ENCODE data around the gene NFX1. TPM values are rescaled to one million over a fixed set of nuclear protein-coding genes. Genes with fewer than 3 reads are reported as not detected.
"Not testable (repeated sequence)": the region's sequence is repeated elsewhere in the genome, so short reads cannot be mapped to it uniquely, and the experiment has no call there.

Gene NFX1
- total and polyA plus RNA-seq, 4 donors: 24.1 to 30.4 (median 27.7) TPM

- H3K4me1 ChIP-seq (ENCODE audit: control insufficient read depth, insufficient read depth, low read length): no peaks in the 10 kb centered on the region
- peaks cover 51% of the 10 kb centered on the region for H3K36me3 ChIP-seq (ENCODE audit: control insufficient read depth, insufficient read depth, low read length)
- H3K27me3 ChIP-seq (ENCODE audit: control insufficient read depth, insufficient read depth, low read length): no peaks in the 10 kb centered on the region
- no peak overlapping the region for H3K4me3 ChIP-seq (ENCODE audit: low read depth, low read length)
- WGBS (ENCODE audit: insufficient coverage): no CpG with 5 or more reads among the region's 3 CpGs
- no peak for DNase-seq (ENCODE audit: low read depth in 4 of 6, low spot score in 6 of 6)
- no peaks in the 10 kb centered on the region for H3K9me3 ChIP-seq (ENCODE audit: control insufficient read depth, insufficient read depth, low read length)
- no peak overlapping the region for H3K27ac ChIP-seq (ENCODE audit: low read depth, low read length)
Measured at GRCh38 chr9:33318225-33318624, 27.9 kb downstream of the NFX1 start.

GRCh38 chr9:33318781-33319180 is 28.5 kb downstream of the NFX1 start:
- Histone ChIP-seq H3K9me3 (ENCODE audit: control insufficient read depth, insufficient read depth, low read length) (no peaks in the 10 kb centered on the region), H3K27me3 (ENCODE audit: control insufficient read depth, insufficient read depth, low read length) (no peaks in the 10 kb centered on the region), H3K27ac (ENCODE audit: low read depth, low read length) (no peak overlapping the region), H3K36me3 (ENCODE audit: control insufficient read depth, insufficient read depth, low read length) (peaks cover 45% of the 10 kb centered on the region), H3K4me1 (ENCODE audit: control insufficient read depth, insufficient read depth, low read length) (no peaks in the 10 kb centered on the region), H3K4me3 (ENCODE audit: low read depth, low read length) (no peak overlapping the region)
- DNase-seq (ENCODE audit: low read depth in 4 of 6, low spot score in 6 of 6): no peak
- 99% methylated on average over 6 of the region's 8 CpGs for WGBS (ENCODE audit: insufficient coverage)

- Histone ChIP-seq H3K27ac (ENCODE audit: low read depth, low read length) (no peak overlapping the region), H3K4me1 (ENCODE audit: control insufficient read depth, insufficient read depth, low read length) (no peaks in the 10 kb centered on the region), H3K36me3 (ENCODE audit: control insufficient read depth, insufficient read depth, low read length) (peaks cover 46% of the 10 kb centered on the region), H3K9me3 (ENCODE audit: control insufficient read depth, insufficient read depth, low read length) (no peaks in the 10 kb centered on the region), H3K4me3 (ENCODE audit: low read depth, low read length) (no peak overlapping the region), H3K27me3 (ENCODE audit: control insufficient read depth, insufficient read depth, low read length) (no peaks in the 10 kb centered on the region)
- DNase-seq (ENCODE audit: low read depth in 4 of 6, low spot score in 6 of 6): no peak
- no CpG with 5 or more reads among the region's 1 CpG for whole genome bisulfite sequencing (ENCODE audit: insufficient coverage)
Measured at GRCh38 chr9:33320230-33320567, 29.9 kb downstream of the NFX1 start.

- Histone ChIP-seq H3K27me3 (ENCODE audit: control insufficient read depth, insufficient read depth, low read length) (no peaks in the 10 kb centered on the region), H3K27ac (ENCODE audit: low read depth, low read length) (no peak overlapping the region), H3K4me3 (ENCODE audit: low read depth, low read length) (no peak overlapping the region), H3K36me3 (ENCODE audit: control insufficient read depth, insufficient read depth, low read length) (peaks cover 44% of the 10 kb centered on the region), H3K4me1 (ENCODE audit: control insufficient read depth, insufficient read depth, low read length) (no peaks in the 10 kb centered on the region), H3K9me3 (ENCODE audit: control insufficient read depth, insufficient read depth, low read length) (no peaks in the 10 kb centered on the region)
- DNase-seq (ENCODE audit: low read depth in 4 of 6, low spot score in 6 of 6): no peak
- WGBS (ENCODE audit: insufficient coverage): no CpG with 5 or more reads among the region's 2 CpGs
Measured at GRCh38 chr9:33320568-33321261, 30.4 kb downstream of the NFX1 start.

GRCh38 chr9:33329117-33329563 is 38.8 kb downstream of the NFX1 start:
- no peak overlapping the region for H3K27ac ChIP-seq (ENCODE audit: low read depth, low read length)
- H3K9me3 ChIP-seq (ENCODE audit: control insufficient read depth, insufficient read depth, low read length): no peaks in the 10 kb centered on the region
- WGBS (ENCODE audit: insufficient coverage): 97% methylated on average over 4 of the region's 4 CpGs
- no peaks in the 10 kb centered on the region for H3K27me3 ChIP-seq (ENCODE audit: control insufficient read depth, insufficient read depth, low read length)
- no peak for DNase-seq (ENCODE audit: low read depth in 4 of 6, low spot score in 6 of 6)
- H3K4me3 ChIP-seq (ENCODE audit: low read depth, low read length): no peak overlapping the region
- peaks cover 32% of the 10 kb centered on the region for H3K36me3 ChIP-seq (ENCODE audit: control insufficient read depth, insufficient read depth, low read length)
- no peaks in the 10 kb centered on the region for H3K4me1 ChIP-seq (ENCODE audit: control insufficient read depth, insufficient read depth, low read length)

- H3K27me3 ChIP-seq (ENCODE audit: control insufficient read depth, insufficient read depth, low read length): no peaks in the 10 kb centered on the region
- no peaks in the 10 kb centered on the region for H3K9me3 ChIP-seq (ENCODE audit: control insufficient read depth, insufficient read depth, low read length)
- no peak overlapping the region for H3K27ac ChIP-seq (ENCODE audit: low read depth, low read length)
- H3K4me3 ChIP-seq (ENCODE audit: low read depth, low read length): no peak overlapping the region
- no peaks in the 10 kb centered on the region for H3K4me1 ChIP-seq (ENCODE audit: control insufficient read depth, insufficient read depth, low read length)
- DNase-seq (ENCODE audit: low read depth in 4 of 6, low spot score in 6 of 6): no peak
- WGBS (ENCODE audit: insufficient coverage): 93% methylated on average over 3 of the region's 5 CpGs
- H3K36me3 ChIP-seq (ENCODE audit: control insufficient read depth, insufficient read depth, low read length): peaks cover 31% of the 10 kb centered on the region
Measured at GRCh38 chr9:33329979-33330378, 39.7 kb downstream of the NFX1 start.

- no peaks in the 10 kb centered on the region for H3K27me3 ChIP-seq (ENCODE audit: control insufficient read depth, insufficient read depth, low read length)
- H3K4me3 ChIP-seq (ENCODE audit: low read depth, low read length): no peak overlapping the region
- no peak overlapping the region for H3K27ac ChIP-seq (ENCODE audit: low read depth, low read length)
- no peaks in the 10 kb centered on the region for H3K4me1 ChIP-seq (ENCODE audit: control insufficient read depth, insufficient read depth, low read length)
- no CpG with 5 or more reads among the region's 3 CpGs for whole genome bisulfite sequencing (ENCODE audit: insufficient coverage)
- no peak for DNase-seq (ENCODE audit: low read depth in 4 of 6, low spot score in 6 of 6)
- peaks cover 31% of the 10 kb centered on the region for H3K36me3 ChIP-seq (ENCODE audit: control insufficient read depth, insufficient read depth, low read length)
- no peaks in the 10 kb centered on the region for H3K9me3 ChIP-seq (ENCODE audit: control insufficient read depth, insufficient read depth, low read length)
Measured at GRCh38 chr9:33331377-33331891, 41.1 kb downstream of the NFX1 start.

GRCh38 chr9:33332011-33332410 is 41.7 kb downstream of the NFX1 start:
- WGBS (ENCODE audit: insufficient coverage): no CpG with 5 or more reads among the region's 2 CpGs
- Histone ChIP-seq H3K36me3 (ENCODE audit: control insufficient read depth, insufficient read depth, low read length) (peaks cover 36% of the 10 kb centered on the region), H3K4me3 (ENCODE audit: low read depth, low read length) (no peak overlapping the region), H3K27ac (ENCODE audit: low read depth, low read length) (no peak overlapping the region), H3K9me3 (ENCODE audit: control insufficient read depth, insufficient read depth, low read length) (no peaks in the 10 kb centered on the region), H3K4me1 (ENCODE audit: control insufficient read depth, insufficient read depth, low read length) (no peaks in the 10 kb centered on the region), H3K27me3 (ENCODE audit: control insufficient read depth, insufficient read depth, low read length) (no peaks in the 10 kb centered on the region)
- DNase-seq (ENCODE audit: low read depth in 4 of 6, low spot score in 6 of 6): no peak

GRCh38 chr9:33332956-33333355 is 42.6 kb downstream of the NFX1 start:
- H3K4me1 ChIP-seq (ENCODE audit: control insufficient read depth, insufficient read depth, low read length); H3K9me3 ChIP-seq (ENCODE audit: control insufficient read depth, insufficient read depth, low read length); H3K4me3 ChIP-seq (ENCODE audit: low read depth, low read length); DNase-seq (ENCODE audit: low read depth in 4 of 6, low spot score in 6 of 6); H3K27me3 ChIP-seq (ENCODE audit: control insufficient read depth, insufficient read depth, low read length); H3K27ac ChIP-seq (ENCODE audit: low read depth, low read length): not testable (repeated sequence)
- H3K36me3 ChIP-seq (ENCODE audit: control insufficient read depth, insufficient read depth, low read length): peaks cover 35% of the 10 kb centered on the region
- 98% methylated on average over 7 of the region's 7 CpGs for WGBS (ENCODE audit: insufficient coverage)

GRCh38 chr9:33340186-33340585 is 49.9 kb downstream of the NFX1 start:
- Histone ChIP-seq H3K36me3 (ENCODE audit: control insufficient read depth, insufficient read depth, low read length) (peaks cover 55% of the 10 kb centered on the region), H3K27me3 (ENCODE audit: control insufficient read depth, insufficient read depth, low read length) (no peaks in the 10 kb centered on the region), H3K4me3 (ENCODE audit: low read depth, low read length) (no peak overlapping the region), H3K27ac (ENCODE audit: low read depth, low read length) (no peak overlapping the region), H3K4me1 (ENCODE audit: control insufficient read depth, insufficient read depth, low read length) (no peaks in the 10 kb centered on the region), H3K9me3 (ENCODE audit: control insufficient read depth, insufficient read depth, low read length) (peaks cover 8% of the 10 kb centered on the region)
- no peak for DNase-seq (ENCODE audit: low read depth in 4 of 6, low spot score in 6 of 6)
- WGBS (ENCODE audit: insufficient coverage): 100% methylated on average over 3 of the region's 3 CpGs

Measured in spinal cord (tissue), 10 donors.